CD4-positive, alpha-beta T cell (primary cell): ENCODE measurements around the gene PSMB3. TPM values are rescaled to one million over a fixed set of nuclear protein-coding genes. Genes with fewer than 3 reads are reported as not detected.

Experiments
- ATAC-seq: fragments of 200-7000 bp; cut with Tn5 transposase; one replicate; pipeline ENCODE4 v1.10.0; 2022; ENCODE audit warnings: mild to moderate bottlenecking; ENCODE audit not compliant: poor library complexity
- CTCF ChIA-PET: fragments of 350-600 bp; sonication (Branson Sonifier 250); formaldehyde crosslinking; loops from one replicate; lab custom pipeline; 2021; ENCODE audit warnings: antibody characterized with exemption, inconsistent platforms; lab: Charles Lee
- POLR2A ChIA-PET: fragments of 350-600 bp; sonication (Branson Sonifier 250); formaldehyde crosslinking; loops from one replicate; lab custom pipeline; 2021; ENCODE audit warnings: antibody characterized with exemption, inconsistent platforms; lab: Charles Lee
- DNase-seq, 14 experiments: peaks; one replicate each; pipeline ENCODE4 v3.0.0-alpha.2; 2013 to 2020; ENCODE audit warnings: mixed read lengths in 2 of 14
- H3K27ac ChIP-seq, 2 donors: one replicate each; pipeline versions ENCODE4 v1.5.1 to v1.7.0; 2013; ENCODE audit warnings: low read length in 2 of 2, low read depth in 1 of 2, mild to moderate bottlenecking in 1 of 2
- H3K27me3 ChIP-seq, 2 experiments: 1 replicate in 1 of 2; 2 replicates in 1 of 2; pipeline versions ENCODE4 v1.6.1 to v1.7.0; 2013; ENCODE audit warnings: low read length in 2 of 2, control low read depth in 1 of 2, mild to moderate bottlenecking in 1 of 2, moderate library complexity in 1 of 2; ENCODE audit not compliant: insufficient read depth in 2 of 2, control insufficient read depth in 1 of 2
- H3K36me3 ChIP-seq: one replicate; pipeline ENCODE4 v1.6.1; 2013; ENCODE audit warnings: low read length, control low read depth; ENCODE audit not compliant: insufficient read depth
- H3K4me1 ChIP-seq: one replicate; pipeline ENCODE4 v1.6.1; 2013; ENCODE audit warnings: low read length, control low read depth; ENCODE audit not compliant: insufficient read depth
- H3K4me3 ChIP-seq: one replicate; pipeline ENCODE4 v1.5.1; 2013; ENCODE audit warnings: mild to moderate bottlenecking, low read length, moderate library complexity
- H3K9me3 ChIP-seq, 2 experiments: 1 replicate in 1 of 2; 2 replicates in 1 of 2; pipeline versions ENCODE4 v1.6.1 to v1.7.0; 2013; ENCODE audit warnings: low read length in 2 of 2, mild to moderate bottlenecking in 2 of 2, control low read depth in 1 of 2, moderate library complexity in 1 of 2; ENCODE audit not compliant: control insufficient read depth in 1 of 2, insufficient read depth in 1 of 2
- H3K27ac Mint-ChIP-seq: one replicate; pipeline ENCODE4 v1.8.0; 2020; ENCODE audit warnings: mixed read lengths
- H3K27me3 Mint-ChIP-seq: one replicate; pipeline ENCODE4 v1.8.0; 2021; ENCODE audit warnings: mixed read lengths
- H3K36me3 Mint-ChIP-seq: one replicate; pipeline ENCODE4 v1.8.0; 2021; ENCODE audit warnings: low read depth, mixed read lengths
- H3K4me1 Mint-ChIP-seq: one replicate; pipeline ENCODE4 v1.8.0; 2021; ENCODE audit warnings: low read depth, mixed read lengths
- H3K4me3 Mint-ChIP-seq: one replicate; pipeline ENCODE4 v1.8.0; 2020; ENCODE audit warnings: mild to moderate bottlenecking, mixed read lengths
- H3K9me3 Mint-ChIP-seq: one replicate; pipeline ENCODE4 v1.8.0; 2020; ENCODE audit warnings: mixed read lengths
- CTCF ChIP-seq: fragments of 200-600 bp; IDR thresholded peaks from one replicate; pipeline ENCODE4 v1.8.0; 2022; ENCODE audit warnings: antibody characterized with exemption, mild to moderate bottlenecking
- intact Hi-C, 2 experiments: fragments of 100-400 bp; cut with DNase I in 1 of 2; cut with micrococcal nuclease in 1 of 2; formaldehyde crosslinking; loops; one replicate each; pipeline versions ENCODE4 v1.15.1 to v1.9.0; 2023 to 2025; cut with DNase I, micrococcal nuclease
- total RNA-seq, 174 experiments: library from RNA in 2 of 174; stranded (reverse) in 2 of 174; gene quantifications; one replicate each; pipeline ENCODE4 v1.2.3 and lab custom pipeline; 2021 to 2026

PSMB3 gene
- total RNA-seq, 2 experiments from 2014 or later, result 46.6 to 55.0 TPM

GRCh38 chr17:38733982-38734973 is 18.3 kb upstream of the PSMB3 start:
- H3K4me3 ChIP-seq, result no peak overlapping the region
- ChIA-PET POLR2A (interaction anchor here (1.2 to 2.1 kb wide), 6 partner anchors 17 to 176 kb away, joined by 4 to 18 read pairs (median 7); partner anchors contain the start of gene MLLT6), CTCF (interaction anchor here (0.8 to 2.8 kb wide), 17 partner anchors 12 to 419 kb away, joined by 3 to 70 read pairs (median 4); partner anchors contain the start of gene EPOP)
- peaks cover 4% of the 10 kb centered on the region for H3K36me3 Mint-ChIP-seq
- no peaks in the 10 kb centered on the region for H3K9me3 ChIP-seq
- H3K27me3 ChIP-seq, result no peaks in the 10 kb centered on the region
- no peak for TF ChIP-seq CTCF
- H3K4me3 Mint-ChIP-seq, result no peak overlapping the region
- intact Hi-C loops, result loop anchor here in 1 of 2 experiments (1.0 to 5.0 kb wide), 2 partner anchors 37 to 176 kb away; no protein-coding TSS in a partner anchor
- no peak overlapping the region for H3K27ac ChIP-seq
- peak overlapping the region; percentile 40 for H3K27ac Mint-ChIP-seq
- peaks cover 8% of the 10 kb centered on the region for H3K36me3 ChIP-seq
- no peak for ATAC-seq
- H3K4me1 ChIP-seq, result peaks cover 51% of the 10 kb centered on the region
- DNase-seq, result peak in 5 of 14 experiments; percentile 29 to 68 (median 58)
- H3K4me1 Mint-ChIP-seq, result peaks cover 56% of the 10 kb centered on the region
- no peaks in the 10 kb centered on the region for H3K9me3 Mint-ChIP-seq
- no peaks in the 10 kb centered on the region for H3K27me3 Mint-ChIP-seq

GRCh38 chr17:38735161-38735997 is 17.2 kb upstream of the PSMB3 start:
- peaks cover 8% of the 10 kb centered on the region for H3K36me3 ChIP-seq
- ChIA-PET CTCF (interaction anchor here (0.5 to 2.8 kb wide), 24 partner anchors 11 to 418 kb away, joined by 3 to 70 read pairs (median 4); partner anchors contain the start of genes EPOP and MLLT6), POLR2A (interaction anchor here (0.6 to 2.1 kb wide), 9 partner anchors 14 to 177 kb away, joined by 3 to 18 read pairs (median 5); partner anchors contain the start of genes EPOP and MLLT6)
- H3K4me3 Mint-ChIP-seq, result no peak overlapping the region
- DNase-seq (peak; percentile 63 to 83 (median 72)), ATAC-seq (peak; percentile 46)
- intact Hi-C loops, result loop anchor here (1.0 to 5.0 kb wide), 3 partner anchors 58 to 243 kb away; no protein-coding TSS in a partner anchor
- peaks cover 45% of the 10 kb centered on the region for H3K4me1 ChIP-seq
- peaks cover 4% of the 10 kb centered on the region for H3K36me3 Mint-ChIP-seq
- H3K27me3 Mint-ChIP-seq, result no peaks in the 10 kb centered on the region
- H3K4me1 Mint-ChIP-seq, result peaks cover 50% of the 10 kb centered on the region
- no peak overlapping the region for H3K4me3 ChIP-seq
- no peaks in the 10 kb centered on the region for H3K9me3 Mint-ChIP-seq
- no peaks in the 10 kb centered on the region for H3K27me3 ChIP-seq
- no peaks in the 10 kb centered on the region for H3K9me3 ChIP-seq
- peak; percentile 93 for TF ChIP-seq CTCF
- no peak overlapping the region for H3K27ac ChIP-seq
- no peak overlapping the region for H3K27ac Mint-ChIP-seq
